Liver (tissue), 3 donors: ENCODE results near the gene DROSHA.

Experiments
- MAX ChIP-seq: IDR thresholded peaks from 2 replicates; pipeline ENCODE4 v1.6.1; 2016; ENCODE audit warnings: antibody characterized with exemption
- RAD21 ChIP-seq, 2 donors: IDR thresholded peaks; 2 replicates each; pipeline ENCODE4 v1.6.1; 2016; ENCODE audit warnings: antibody characterized with exemption in 2 of 2, mild to moderate bottlenecking in 2 of 2
- YY1 ChIP-seq: IDR thresholded peaks from 2 replicates; pipeline ENCODE4 v1.6.1; 2016; ENCODE audit warnings: antibody characterized with exemption, mild to moderate bottlenecking
- TF ChIP-seq, protein P1 (sequence below): fragments of 150-350 bp; IDR thresholded peaks from 2 replicates; pipeline ENCODE4 v1.5.1; 2017; ENCODE audit warnings: improper control_type of control experiment, low read depth, low read length; ENCODE audit not compliant: missing input control
- donor health status: healthy.
- donor health status: healthy.

GRCh38 chr5:31464081-31464480 is 67.8 kb downstream of the DROSHA start:
- TF ChIP-seq RAD21 (IDR thresholded peaks at IDR 0.05): no peak
- TF ChIP-seq, protein P1, sequence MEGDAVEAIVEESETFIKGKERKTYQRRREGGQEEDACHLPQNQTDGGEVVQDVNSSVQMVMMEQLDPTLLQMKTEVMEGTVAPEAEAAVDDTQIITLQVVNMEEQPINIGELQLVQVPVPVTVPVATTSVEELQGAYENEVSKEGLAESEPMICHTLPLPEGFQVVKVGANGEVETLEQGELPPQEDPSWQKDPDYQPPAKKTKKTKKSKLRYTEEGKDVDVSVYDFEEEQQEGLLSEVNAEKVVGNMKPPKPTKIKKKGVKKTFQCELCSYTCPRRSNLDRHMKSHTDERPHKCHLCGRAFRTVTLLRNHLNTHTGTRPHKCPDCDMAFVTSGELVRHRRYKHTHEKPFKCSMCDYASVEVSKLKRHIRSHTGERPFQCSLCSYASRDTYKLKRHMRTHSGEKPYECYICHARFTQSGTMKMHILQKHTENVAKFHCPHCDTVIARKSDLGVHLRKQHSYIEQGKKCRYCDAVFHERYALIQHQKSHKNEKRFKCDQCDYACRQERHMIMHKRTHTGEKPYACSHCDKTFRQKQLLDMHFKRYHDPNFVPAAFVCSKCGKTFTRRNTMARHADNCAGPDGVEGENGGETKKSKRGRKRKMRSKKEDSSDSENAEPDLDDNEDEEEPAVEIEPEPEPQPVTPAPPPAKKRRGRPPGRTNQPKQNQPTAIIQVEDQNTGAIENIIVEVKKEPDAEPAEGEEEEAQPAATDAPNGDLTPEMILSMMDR: no peak
- no peak for TF ChIP-seq MAX
- TF ChIP-seq YY1: no peak
